Thyroid gland (tissue), 4 donors: ENCODE measurements around the gene FKBP2.

Experiments
- POLR2A ChIP-seq, 2 donors: fragments of 450-650 bp; IDR thresholded peaks; one replicate each; pipeline ENCODE4 v1.6.1; 2017; ENCODE audit warnings: antibody characterized with exemption in 2 of 2, mild to moderate bottlenecking in 2 of 2, moderate library complexity in 1 of 2
- TF ChIP-seq, protein P1 (sequence below), 6 experiments: fragments of 200-600 bp in 3 of 6; fragments of 450-650 bp in 3 of 6; sonication (generic) in 3 of 6; IDR thresholded peaks; one replicate each; pipeline ENCODE4 v1.5.1; 2016 to 2019; ENCODE audit warnings: antibody characterized with exemption in 6 of 6, mild to moderate bottlenecking in 2 of 6, inconsistent platforms in 1 of 6, moderate library complexity in 1 of 6

DNA sequence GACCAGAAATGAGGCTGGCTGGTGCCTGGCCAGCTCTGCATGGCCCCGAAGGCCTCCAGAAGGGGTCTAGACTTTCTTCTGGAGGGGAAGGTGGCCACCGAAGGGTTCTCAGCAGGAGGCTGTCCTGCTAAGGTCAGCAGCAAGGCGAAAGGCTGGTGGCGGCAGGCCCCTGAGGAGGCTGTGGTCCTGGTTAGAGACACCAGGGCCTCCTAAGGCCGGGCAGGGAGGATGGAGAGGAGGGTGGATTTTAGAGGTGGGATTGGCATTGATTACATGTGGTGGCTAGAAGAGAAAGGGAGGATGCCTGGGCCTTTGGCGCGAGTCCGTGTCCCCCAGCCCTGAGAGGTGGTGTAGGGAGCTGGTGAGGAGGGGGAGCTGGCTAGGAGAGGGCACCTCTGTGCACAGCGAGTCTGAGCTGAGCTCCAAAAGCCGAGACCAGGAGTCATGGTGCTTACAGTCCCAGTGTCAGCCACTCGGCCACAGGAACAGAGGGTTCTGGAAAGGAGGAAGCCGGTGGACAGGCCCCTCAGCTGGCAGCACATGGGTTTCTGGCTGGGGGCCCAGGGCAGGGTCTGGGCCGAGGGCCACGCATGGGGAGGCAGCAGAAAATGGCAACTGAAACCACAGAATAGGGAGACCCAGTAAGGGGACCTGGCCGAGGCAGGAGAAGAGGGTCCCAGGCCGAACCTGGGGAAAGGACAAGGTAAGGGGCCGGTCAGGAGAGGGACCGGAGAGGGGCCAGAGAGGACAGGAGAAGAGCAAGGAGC lies 31.9 kb upstream of the FKBP2 start:
- TF ChIP-seq, protein P1, sequence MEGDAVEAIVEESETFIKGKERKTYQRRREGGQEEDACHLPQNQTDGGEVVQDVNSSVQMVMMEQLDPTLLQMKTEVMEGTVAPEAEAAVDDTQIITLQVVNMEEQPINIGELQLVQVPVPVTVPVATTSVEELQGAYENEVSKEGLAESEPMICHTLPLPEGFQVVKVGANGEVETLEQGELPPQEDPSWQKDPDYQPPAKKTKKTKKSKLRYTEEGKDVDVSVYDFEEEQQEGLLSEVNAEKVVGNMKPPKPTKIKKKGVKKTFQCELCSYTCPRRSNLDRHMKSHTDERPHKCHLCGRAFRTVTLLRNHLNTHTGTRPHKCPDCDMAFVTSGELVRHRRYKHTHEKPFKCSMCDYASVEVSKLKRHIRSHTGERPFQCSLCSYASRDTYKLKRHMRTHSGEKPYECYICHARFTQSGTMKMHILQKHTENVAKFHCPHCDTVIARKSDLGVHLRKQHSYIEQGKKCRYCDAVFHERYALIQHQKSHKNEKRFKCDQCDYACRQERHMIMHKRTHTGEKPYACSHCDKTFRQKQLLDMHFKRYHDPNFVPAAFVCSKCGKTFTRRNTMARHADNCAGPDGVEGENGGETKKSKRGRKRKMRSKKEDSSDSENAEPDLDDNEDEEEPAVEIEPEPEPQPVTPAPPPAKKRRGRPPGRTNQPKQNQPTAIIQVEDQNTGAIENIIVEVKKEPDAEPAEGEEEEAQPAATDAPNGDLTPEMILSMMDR (IDR thresholded peaks at IDR 0.05) = no peak
- no peak for TF ChIP-seq POLR2A (IDR thresholded peaks at IDR 0.05)
